A549 (cell line): ENCODE data around the gene TMEM92. TPM values are rescaled to one million over a fixed set of nuclear protein-coding genes. Genes with fewer than 3 reads are reported as not detected.
"Not testable (repeated sequence)": the region's sequence is repeated elsewhere in the genome, so short reads cannot be mapped to it uniquely, and the experiment has no call there.

ENCODE experiments used
- ATAC-seq, 2 experiments: fragments of 200-7000 bp in 1 of 2; fragments of >200 bp in 1 of 2; cut with Nextera tagmentation in 1 of 2; cut with Tn5 transposase in 1 of 2; 3 replicates each; pipeline versions ENCODE4 v1.8.0 to v1.9.1; 2018 to 2020; ENCODE audit warnings: mild to moderate bottlenecking in 1 of 2, moderate library complexity in 1 of 2
- CTCF ChIA-PET: fragments of 300-600 bp; sonication (Branson Sonifier 250); formaldehyde crosslinking; extraction: SDS; loops from one replicate; lab custom pipeline; 2021; ENCODE audit warnings: antibody characterized with exemption, inconsistent platforms; lab: Yijun Ruan, JAX
- POLR2A ChIA-PET: fragments of 350-600 bp; formaldehyde crosslinking; extraction: SDS; loops from one replicate; lab custom pipeline; 2021; ENCODE audit warnings: antibody characterized with exemption, inconsistent platforms; lab: Yijun Ruan, JAX
- DNase-seq, 2 experiments: peaks; one replicate each; pipeline versions ENCODE4 v3.0.0 to v3.0.0-alpha.2; 2011 to 2016; ENCODE audit warnings: low read depth in 1 of 2, low spot score in 1 of 2
- FAIRE-seq: peaks from 2 replicates; lab custom pipeline; 2011; peaks lifted over from hg19 to GRCh38; lab: Jason Lieb, UNC
- H3K27ac ChIP-seq, 2 experiments: fragments of >200 bp; sonication (Bioruptor Twin); formaldehyde crosslinking; 3 replicates each; pipeline ENCODE4 v1.5.1; 2016 to 2017
- H3K4me1 ChIP-seq: fragments of >200 bp; sonication (Bioruptor Twin); formaldehyde crosslinking; 3 replicates; pipeline ENCODE4 v1.6.1; 2016
- H3K4me2 ChIP-seq: fragments of >200 bp; sonication (Bioruptor Twin); formaldehyde crosslinking; 3 replicates; pipeline ENCODE4 v1.6.1; 2016
- H3K4me3 ChIP-seq: fragments of >200 bp; sonication (Bioruptor Twin); formaldehyde crosslinking; 3 replicates; pipeline ENCODE4 v1.5.1; 2016
- H3K9me3 ChIP-seq: fragments of >200 bp; sonication (Bioruptor Twin); formaldehyde crosslinking; 3 replicates; pipeline ENCODE4 v1.6.1; 2016
- BHLHE40 ChIP-seq: IDR thresholded peaks from 2 replicates; pipeline ENCODE4 v1.6.1; 2012; ENCODE audit warnings: low read depth, low read length, inconsistent platforms
- EHF ChIP-seq: fragments of 250-450 bp; sonication (Bioruptor Pico); IDR thresholded peaks from 2 replicates; pipeline ENCODE4 v1.5.0; 2020; ENCODE audit warnings: mild to moderate bottlenecking
- EP300 ChIP-seq, 2 experiments: fragments of >200 bp; sonication (Bioruptor Twin); formaldehyde crosslinking; IDR thresholded peaks; 2 replicates in 1 of 2; 3 replicates in 1 of 2; pipeline ENCODE4 v1.6.1; 2016 to 2017
- FOSL2 ChIP-seq, 2 experiments: fragments of 450-650 bp in 1 of 2; fragments of >200 bp in 1 of 2; sonication (Bioruptor Twin) in 1 of 2; formaldehyde crosslinking; IDR thresholded peaks; 2 replicates each; pipeline versions ENCODE4 v1.5.0 to v1.6.1; 2016 to 2020; ENCODE audit warnings: mild to moderate bottlenecking in 1 of 2, moderate library complexity in 1 of 2
- HOXB13 ChIP-seq: fragments of 250-450 bp; sonication (Bioruptor Pico); IDR thresholded peaks from 2 replicates; pipeline ENCODE4 v1.5.0; 2020; ENCODE audit warnings: low read depth, mild to moderate bottlenecking, moderate library complexity
- JUNB ChIP-seq: fragments of >200 bp; sonication (Bioruptor Twin); formaldehyde crosslinking; IDR thresholded peaks from 2 replicates; pipeline ENCODE4 v1.6.1; 2016
- KDM1A ChIP-seq: fragments of 200-600 bp; sonication (generic); IDR thresholded peaks from 2 replicates; pipeline ENCODE4 v1.6.1; 2016; ENCODE audit warnings: low read depth, mild to moderate bottlenecking
- NPAS2 ChIP-seq: fragments of 250-450 bp; sonication (Bioruptor Pico); IDR thresholded peaks from 2 replicates; pipeline ENCODE4 v1.8.0; 2022; ENCODE audit warnings: mild to moderate bottlenecking, moderate library complexity, borderline replicate concordance
- PHF8 ChIP-seq: fragments of 200-600 bp; sonication (generic); IDR thresholded peaks from 2 replicates; pipeline ENCODE4 v1.6.1; 2016; ENCODE audit warnings: low read depth, mild to moderate bottlenecking, antibody characterized with exemption, moderate library complexity, borderline replicate concordance
- RAD21 ChIP-seq, 2 experiments: fragments of >200 bp in 1 of 2; sonication (Bioruptor Twin) in 1 of 2; formaldehyde crosslinking in 1 of 2; IDR thresholded peaks in 1 of 2; conservative IDR thresholded peaks in 1 of 2; 2 replicates in 1 of 2; 3 replicates in 1 of 2; pipeline ENCODE4 v1.6.1; 2012 to 2018; ENCODE audit warnings: inconsistent platforms in 1 of 2
- RARB ChIP-seq: fragments of 250-450 bp; sonication (Bioruptor Pico); IDR thresholded peaks from 2 replicates; pipeline ENCODE4 v1.8.0; 2021; ENCODE audit warnings: mild to moderate bottlenecking, moderate library complexity
- SMC3 ChIP-seq: fragments of >200 bp; sonication (Bioruptor Twin); formaldehyde crosslinking; IDR thresholded peaks from 3 replicates; pipeline ENCODE4 v1.6.1; 2018; ENCODE audit warnings: inconsistent platforms
- TFCP2L1 ChIP-seq: fragments of 250-450 bp; sonication (Bioruptor Pico); IDR thresholded peaks from 2 replicates; pipeline ENCODE4 v1.5.0; 2021; ENCODE audit warnings: mild to moderate bottlenecking
- TP53 ChIP-seq: fragments of 250-450 bp; sonication (Bioruptor Pico); IDR thresholded peaks from 2 replicates; pipeline ENCODE4 v1.5.0; 2021; ENCODE audit warnings: mild to moderate bottlenecking, moderate library complexity
- WGBS: methylation state at CpG from one replicate; pipeline ENCODE4 v1.1.6; 2017; ENCODE audit errors: missing lambda C conversion rate; 5-methylcytosine and 5-hydroxymethylcytosine counted together
- polyA plus RNA-seq, 4 experiments: library from polyadenylated mRNA; depleted of rRNA in 3 of 4; stranded (reverse); fragments of >200 nt; fragmentation: RNase III in 1 of 4; extraction: RNeasy Plus Mini Kit Qiagen cat#74134 plus additional on column Dnase treatment in 1 of 4; gene quantifications; 2 replicates in 3 of 4; 3 replicates in 1 of 4; pipeline ENCODE4 v1.2.3, GENCODE V29; 2011 to 2017
- TF ChIP-seq, protein P1 (sequence below): fragments of 250-450 bp; sonication (Bioruptor Pico); IDR thresholded peaks from 2 replicates; pipeline ENCODE4 v1.5.0; 2020; ENCODE audit warnings: low read depth, mild to moderate bottlenecking, moderate library complexity
- TF ChIP-seq, protein P2 (sequence below): fragments of 150-350 bp; IDR thresholded peaks from 2 replicates; pipeline ENCODE4 v1.6.1; 2014; ENCODE audit warnings: low read depth, mild to moderate bottlenecking, low read length
- TF ChIP-seq, protein P3 (sequence below): IDR thresholded peaks from 2 replicates; pipeline ENCODE4 v1.6.1; 2012
- TF ChIP-seq, protein P4 (sequence below): IDR thresholded peaks from 2 replicates; pipeline ENCODE4 v1.6.1; 2012; ENCODE audit warnings: low read depth, borderline replicate concordance
- TF ChIP-seq, protein P5 (sequence below): fragments of >200 bp; sonication (Bioruptor Twin); formaldehyde crosslinking; IDR thresholded peaks from 3 replicates; pipeline ENCODE4 v1.5.1; 2016
- TF ChIP-seq, protein P6 (sequence below): fragments of >200 bp; sonication (Bioruptor Twin); formaldehyde crosslinking; IDR thresholded peaks from 3 replicates; pipeline ENCODE4 v1.6.1; 2016

Gene TMEM92
- polyA plus RNA-seq, 2 of the 4 experiments (the other 2 are of a cell fraction): 10.3 to 27.5 TPM

DNA sequence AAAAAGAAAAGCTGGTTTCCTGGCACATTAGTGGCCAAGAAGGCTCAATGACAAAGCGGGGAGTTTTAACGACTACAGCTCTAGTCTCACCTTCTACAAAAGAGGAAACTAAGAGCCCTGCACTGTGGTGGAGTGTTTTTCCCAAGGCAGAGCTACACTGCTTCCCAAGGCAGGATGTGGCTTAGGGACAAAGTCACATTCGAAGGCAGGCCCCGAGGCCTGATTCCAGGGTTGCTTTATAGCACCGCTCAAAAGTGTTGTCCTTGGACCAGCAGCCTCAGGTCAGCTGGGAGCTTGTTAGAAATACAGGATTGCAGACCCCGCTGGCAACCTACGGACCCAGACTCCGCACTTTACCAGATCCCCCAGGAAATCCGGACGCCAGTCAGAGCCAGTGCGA is 23.8 kb downstream of the TMEM92 start:
- H3K27ac ChIP-seq: no peak overlapping the region
- no peaks in the 10 kb centered on the region for H3K4me1 ChIP-seq
- H3K4me3 ChIP-seq: no peak overlapping the region
- H3K9me3 ChIP-seq: no peaks in the 10 kb centered on the region
- FAIRE-seq (no peak), DNase-seq (no peak), ATAC-seq (peak in 1 of 2 experiments; percentile 35; a peak in 3 of 6 replicates)
- 55% methylated on average over 11 of the region's 11 CpGs for WGBS
- TF ChIP-seq HOXB13 (CRISPR knock-in tag): no peak
- TF ChIP-seq, protein P1, sequence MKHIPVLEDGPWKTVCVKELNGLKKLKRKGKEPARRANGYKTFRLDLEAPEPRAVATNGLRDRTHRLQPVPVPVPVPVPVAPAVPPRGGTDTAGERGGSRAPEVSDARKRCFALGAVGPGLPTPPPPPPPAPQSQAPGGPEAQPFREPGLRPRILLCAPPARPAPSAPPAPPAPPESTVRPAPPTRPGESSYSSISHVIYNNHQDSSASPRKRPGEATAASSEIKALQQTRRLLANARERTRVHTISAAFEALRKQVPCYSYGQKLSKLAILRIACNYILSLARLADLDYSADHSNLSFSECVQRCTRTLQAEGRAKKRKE (CRISPR knock-in tag): no peak
- ChIA-PET CTCF (interaction anchor here (0.6 to 46.2 kb wide), 48 partner anchors 1 to 1197 kb away, joined by 3 to 1256 read pairs (median 4); partner anchors contain the start of genes COL1A1, PDK2, SGCA and TMEM92), POLR2A (interaction anchor here (1.1 kb wide), 1 partner anchor 98 kb away, joined by 4 read pairs; no protein-coding TSS in a partner anchor)
- no peak overlapping the region for H3K4me2 ChIP-seq

DNA sequence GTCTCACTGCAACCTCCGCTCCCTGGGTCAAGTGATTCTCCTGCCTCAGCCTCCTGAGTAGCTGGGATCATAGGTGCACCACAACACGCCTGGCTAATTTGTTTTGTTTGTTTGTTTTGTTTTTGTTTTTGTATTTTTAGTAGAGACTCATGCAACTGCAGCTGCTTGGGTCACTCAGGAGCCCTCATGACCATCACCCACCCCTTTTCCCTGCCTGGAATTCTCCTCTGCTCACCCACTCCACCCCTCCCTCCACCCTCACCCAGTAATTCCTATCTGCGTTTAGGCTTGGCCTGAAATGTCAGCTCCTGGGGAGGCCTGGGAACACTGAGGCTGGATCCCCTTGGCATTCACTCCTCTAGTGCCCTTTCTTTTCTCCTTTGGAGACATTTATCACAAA is 25.5 kb downstream of the TMEM92 start:
- H3K9me3 ChIP-seq: no peaks in the 10 kb centered on the region
- ChIA-PET POLR2A (no interaction called here), CTCF (interaction anchor here (0.7 to 46.2 kb wide), 8 partner anchors 1 to 301 kb away, joined by 3 to 1256 read pairs (median 200); partner anchors contain the start of genes COL1A1, PDK2 and TMEM92)
- H3K27ac ChIP-seq: no peak overlapping the region
- WGBS: 83% methylated on average over 3 of the region's 3 CpGs
- H3K4me2 ChIP-seq: no peak overlapping the region
- TF ChIP-seq NPAS2 (no peak), FOSL2 (IDR thresholded peaks at IDR 0.05) (no peak), FOSL2 (CRISPR knock-in tag; IDR thresholded peaks at IDR 0.05) (no peak), RARB (CRISPR knock-in tag) (no peak), SMC3 (no peak), RAD21 (conservative IDR thresholded peaks at IDR 0.05 in 1 of 2, IDR thresholded peaks at IDR 0.05 in 1 of 2) (no peak), BHLHE40 (no peak), KDM1A (no peak), TFCP2L1 (no peak), JUNB (no peak), PHF8 (no peak), EHF (no peak), EP300 (IDR thresholded peaks at IDR 0.05) (no peak), TP53 (CRISPR knock-in tag) (no peak)
- TF ChIP-seq, protein P2, sequence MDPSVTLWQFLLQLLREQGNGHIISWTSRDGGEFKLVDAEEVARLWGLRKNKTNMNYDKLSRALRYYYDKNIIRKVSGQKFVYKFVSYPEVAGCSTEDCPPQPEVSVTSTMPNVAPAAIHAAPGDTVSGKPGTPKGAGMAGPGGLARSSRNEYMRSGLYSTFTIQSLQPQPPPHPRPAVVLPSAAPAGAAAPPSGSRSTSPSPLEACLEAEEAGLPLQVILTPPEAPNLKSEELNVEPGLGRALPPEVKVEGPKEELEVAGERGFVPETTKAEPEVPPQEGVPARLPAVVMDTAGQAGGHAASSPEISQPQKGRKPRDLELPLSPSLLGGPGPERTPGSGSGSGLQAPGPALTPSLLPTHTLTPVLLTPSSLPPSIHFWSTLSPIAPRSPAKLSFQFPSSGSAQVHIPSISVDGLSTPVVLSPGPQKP: no peak
- TF ChIP-seq, protein P3, sequence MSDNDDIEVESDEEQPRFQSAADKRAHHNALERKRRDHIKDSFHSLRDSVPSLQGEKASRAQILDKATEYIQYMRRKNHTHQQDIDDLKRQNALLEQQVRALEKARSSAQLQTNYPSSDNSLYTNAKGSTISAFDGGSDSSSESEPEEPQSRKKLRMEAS: no peak
- TF ChIP-seq, protein P4, sequence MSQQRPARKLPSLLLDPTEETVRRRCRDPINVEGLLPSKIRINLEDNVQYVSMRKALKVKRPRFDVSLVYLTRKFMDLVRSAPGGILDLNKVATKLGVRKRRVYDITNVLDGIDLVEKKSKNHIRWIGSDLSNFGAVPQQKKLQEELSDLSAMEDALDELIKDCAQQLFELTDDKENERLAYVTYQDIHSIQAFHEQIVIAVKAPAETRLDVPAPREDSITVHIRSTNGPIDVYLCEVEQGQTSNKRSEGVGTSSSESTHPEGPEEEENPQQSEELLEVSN: no peak
- TF ChIP-seq, protein P5, sequence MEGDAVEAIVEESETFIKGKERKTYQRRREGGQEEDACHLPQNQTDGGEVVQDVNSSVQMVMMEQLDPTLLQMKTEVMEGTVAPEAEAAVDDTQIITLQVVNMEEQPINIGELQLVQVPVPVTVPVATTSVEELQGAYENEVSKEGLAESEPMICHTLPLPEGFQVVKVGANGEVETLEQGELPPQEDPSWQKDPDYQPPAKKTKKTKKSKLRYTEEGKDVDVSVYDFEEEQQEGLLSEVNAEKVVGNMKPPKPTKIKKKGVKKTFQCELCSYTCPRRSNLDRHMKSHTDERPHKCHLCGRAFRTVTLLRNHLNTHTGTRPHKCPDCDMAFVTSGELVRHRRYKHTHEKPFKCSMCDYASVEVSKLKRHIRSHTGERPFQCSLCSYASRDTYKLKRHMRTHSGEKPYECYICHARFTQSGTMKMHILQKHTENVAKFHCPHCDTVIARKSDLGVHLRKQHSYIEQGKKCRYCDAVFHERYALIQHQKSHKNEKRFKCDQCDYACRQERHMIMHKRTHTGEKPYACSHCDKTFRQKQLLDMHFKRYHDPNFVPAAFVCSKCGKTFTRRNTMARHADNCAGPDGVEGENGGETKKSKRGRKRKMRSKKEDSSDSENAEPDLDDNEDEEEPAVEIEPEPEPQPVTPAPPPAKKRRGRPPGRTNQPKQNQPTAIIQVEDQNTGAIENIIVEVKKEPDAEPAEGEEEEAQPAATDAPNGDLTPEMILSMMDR: no peak
- TF ChIP-seq, protein P6, sequence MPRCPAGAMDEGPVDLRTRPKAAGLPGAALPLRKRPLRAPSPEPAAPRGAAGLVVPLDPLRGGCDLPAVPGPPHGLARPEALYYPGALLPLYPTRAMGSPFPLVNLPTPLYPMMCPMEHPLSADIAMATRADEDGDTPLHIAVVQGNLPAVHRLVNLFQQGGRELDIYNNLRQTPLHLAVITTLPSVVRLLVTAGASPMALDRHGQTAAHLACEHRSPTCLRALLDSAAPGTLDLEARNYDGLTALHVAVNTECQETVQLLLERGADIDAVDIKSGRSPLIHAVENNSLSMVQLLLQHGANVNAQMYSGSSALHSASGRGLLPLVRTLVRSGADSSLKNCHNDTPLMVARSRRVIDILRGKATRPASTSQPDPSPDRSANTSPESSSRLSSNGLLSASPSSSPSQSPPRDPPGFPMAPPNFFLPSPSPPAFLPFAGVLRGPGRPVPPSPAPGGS: no peak
- H3K4me3 ChIP-seq: no peak overlapping the region
- DNase-seq (no peak), ATAC-seq (no peak), FAIRE-seq (no peak)
- no peaks in the 10 kb centered on the region for H3K4me1 ChIP-seq

DNA sequence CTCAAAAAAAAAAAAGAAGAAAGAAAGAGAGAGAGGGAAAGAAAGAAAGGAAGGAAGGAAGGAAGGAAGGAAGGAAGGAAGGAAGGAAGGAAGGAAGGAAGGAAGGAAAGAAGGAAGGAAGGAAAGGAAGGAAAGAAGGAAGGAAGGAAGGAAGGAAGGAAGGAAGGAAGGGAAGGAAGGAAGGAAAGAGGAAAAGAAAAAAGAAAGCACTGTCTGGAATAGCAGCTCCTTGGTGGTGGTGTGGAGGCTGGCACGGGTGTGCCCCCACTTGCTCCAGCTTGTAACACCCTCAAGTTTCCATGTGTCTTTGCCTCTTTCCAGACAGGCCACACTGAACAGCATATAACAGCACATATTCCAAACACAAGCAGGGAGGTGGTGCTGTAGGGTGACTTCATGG is 26.6 kb downstream of the TMEM92 start:
- H3K4me1 ChIP-seq, ATAC-seq, H3K4me2 ChIP-seq, DNase-seq, H3K9me3 ChIP-seq, FAIRE-seq, POLR2A ChIA-PET, H3K4me3 ChIP-seq, H3K27ac ChIP-seq: not testable (repeated sequence)
- CTCF ChIA-PET: interaction anchor here (0.5 to 46.2 kb wide), 7 partner anchors 2 to 324 kb away, joined by 3 to 1256 read pairs (median 326); partner anchors contain the start of genes COL1A1 and TMEM92
- 26% methylated on average over 1 of the region's 1 CpG for WGBS
